ENCODE results near the gene NMNAT2.

GRCh38 chr1:183289051-183289496 is 129.1 kb downstream of the NMNAT2 start:
- no peak for TF ChIP-seq CTCF (IDR thresholded peaks at IDR 0.05)
- no peak for TF ChIP-seq EP300 (IDR thresholded peaks at IDR 0.05)
- TF ChIP-seq POLR2A (IDR thresholded peaks at IDR 0.05) = no peak

Measured in ovary (tissue), 3 donors.